Activated effector memory CD4-positive, alpha-beta T cell treated with anti-CD3 and anti-CD28 coated beads, Interleukin-2, amount 50 U/mL, for 16 hours (primary cell): Measurements from ENCODE around the gene MDN1.
"Not testable (repeated sequence)": the region's sequence is repeated elsewhere in the genome, so short reads cannot be mapped to it uniquely, and the experiment has no call there.

Experiments
- DNase-seq: peaks from one replicate; pipeline ENCODE4 v3.0.0-alpha.2; 2020

MDN1 gene

GRCh38 chr6:89818977-89819335 lies 638 bp downstream of the MDN1 start:
- peak; percentile 65 for DNase-seq

DNA sequence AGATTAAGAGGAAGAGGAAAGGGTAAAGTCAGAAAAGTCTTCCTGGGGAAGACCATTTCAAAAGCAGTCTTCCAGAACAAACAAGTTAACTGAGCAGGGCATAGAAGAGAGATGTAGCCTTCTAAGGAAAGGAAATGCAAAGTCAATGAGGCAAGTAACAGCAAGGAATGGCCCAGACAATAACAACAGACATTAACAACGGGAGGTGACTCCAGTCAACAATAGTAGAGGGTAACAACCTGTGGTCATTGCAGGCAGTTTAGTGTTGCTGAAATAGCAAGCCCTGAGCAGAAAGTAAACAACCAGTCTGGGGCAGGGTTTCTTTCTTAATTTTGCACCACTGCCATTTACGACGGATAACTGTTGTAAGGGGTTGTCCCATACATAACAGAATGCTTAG lies 2.1 kb downstream of the MDN1 start:
- DNase-seq, result no peak

- not testable (repeated sequence) for DNase-seq
Observed at GRCh38 chr6:89813422-89813821, 6.2 kb downstream of the MDN1 start.

- no peak for DNase-seq
Observed at GRCh38 chr6:89807581-89807980, 12.0 kb downstream of the MDN1 start.

DNA sequence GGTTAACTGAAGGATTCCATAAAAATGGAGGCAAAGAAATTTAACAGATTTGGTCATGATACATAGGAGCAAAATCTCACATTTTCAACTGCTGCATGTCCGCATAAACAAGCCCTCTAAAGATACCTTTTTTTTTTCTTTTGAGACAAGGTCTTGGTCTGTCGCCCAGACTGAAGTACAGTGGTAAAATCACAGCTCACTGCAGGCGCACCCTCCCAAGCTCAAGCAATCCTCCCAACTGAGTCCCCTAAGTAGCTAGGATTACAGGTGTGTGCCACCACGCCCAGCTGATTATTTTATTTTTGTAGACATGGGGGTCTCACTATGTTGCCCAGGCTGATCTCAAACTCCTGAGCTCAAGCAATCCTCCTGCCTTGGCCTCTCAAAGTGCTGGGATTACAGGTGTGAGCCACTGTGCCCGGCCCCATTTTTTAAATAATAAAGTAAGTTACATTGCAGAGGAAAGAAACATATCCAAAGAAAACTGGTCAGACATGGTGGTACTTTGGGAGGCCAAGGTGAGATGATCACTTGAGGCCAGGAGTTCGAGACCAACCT lies 13.7 kb downstream of the MDN1 start:
- no peak for DNase-seq

GRCh38 chr6:89803271-89803670 lies 16.3 kb downstream of the MDN1 start:
- DNase-seq, result no peak

DNA sequence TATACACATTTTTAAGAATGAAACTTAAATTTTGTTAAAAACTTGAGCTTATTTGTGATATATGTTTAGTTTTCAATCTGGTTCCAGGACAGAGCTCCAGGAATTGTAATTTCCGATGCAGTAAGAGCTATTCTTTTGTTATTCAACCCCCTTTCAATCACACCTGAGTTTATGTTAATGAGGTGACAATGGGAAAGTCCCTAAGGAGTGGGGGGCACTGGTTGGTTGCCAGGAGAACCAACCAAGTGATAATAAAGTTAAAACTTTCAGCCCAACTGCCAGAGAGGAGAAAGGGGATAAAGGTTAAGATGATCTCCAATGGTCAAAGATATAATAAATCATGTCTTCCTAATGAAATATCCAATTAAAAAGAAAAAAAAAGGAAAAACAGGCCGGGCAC lies 19.8 kb downstream of the MDN1 start:
- DNase-seq, result no peak

- DNase-seq, result no peak
Observed at GRCh38 chr6:89799096-89799495, 20.5 kb downstream of the MDN1 start.

GRCh38 chr6:89797317-89797716 lies 22.3 kb downstream of the MDN1 start:
- no peak for DNase-seq

DNA sequence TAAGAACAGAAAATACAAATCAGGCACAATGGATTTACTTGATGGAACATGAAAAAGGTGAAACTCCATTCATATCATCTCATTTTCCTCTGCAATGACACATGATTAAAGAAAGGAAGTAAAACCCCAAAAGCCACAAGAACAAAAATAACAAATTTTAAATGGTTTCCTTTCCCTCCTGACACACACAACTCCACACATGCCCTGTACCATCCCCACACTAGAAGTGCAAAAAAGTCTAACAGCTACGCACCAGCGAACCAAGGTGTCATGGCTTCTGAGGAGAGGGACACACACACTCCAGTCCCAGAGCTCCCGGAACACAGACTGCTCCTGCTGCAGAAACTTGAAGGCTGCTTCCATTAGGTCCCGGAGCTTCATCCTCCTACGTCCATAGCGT lies 25.3 kb downstream of the MDN1 start:
- DNase-seq, result no peak

DNA sequence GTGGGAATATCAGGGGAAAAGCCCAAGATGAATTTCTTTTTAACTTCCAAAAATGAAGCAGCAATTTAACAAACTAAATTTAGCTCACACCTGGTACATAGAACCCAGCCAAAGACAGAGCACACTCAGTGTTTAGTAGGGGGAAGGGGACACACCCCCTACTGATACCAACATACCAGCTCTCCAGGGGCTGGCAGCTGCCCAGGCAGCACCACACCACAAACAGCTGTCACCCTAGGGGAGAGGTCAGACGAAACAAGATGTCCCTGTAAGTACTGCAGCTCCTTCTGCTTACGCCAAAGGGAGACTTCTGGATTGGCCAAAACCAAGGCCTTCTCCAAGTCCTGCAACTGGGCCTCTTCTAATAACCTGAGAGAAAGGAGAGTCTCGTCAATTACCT lies 26.0 kb downstream of the MDN1 start:
- no peak for DNase-seq

DNA sequence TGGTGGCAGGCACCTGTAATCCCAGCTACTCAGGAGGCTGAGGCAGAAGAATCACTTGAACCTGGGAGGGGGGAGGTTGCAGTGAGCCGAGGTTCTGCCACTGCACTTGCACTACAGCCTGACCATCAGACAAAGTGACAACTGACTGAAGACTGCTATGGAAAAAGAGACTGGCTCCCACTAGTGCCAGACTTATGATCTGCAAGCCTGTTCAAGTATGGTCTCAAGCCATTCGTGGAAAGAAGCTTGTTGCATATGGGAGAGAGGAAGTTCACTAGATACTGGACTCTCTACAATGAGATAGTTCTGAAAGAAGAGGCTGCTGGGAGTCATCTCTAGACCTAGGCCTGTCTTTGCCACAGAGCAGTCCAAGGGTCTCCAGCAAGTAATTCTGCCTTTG lies 26.7 kb downstream of the MDN1 start:
- no peak for DNase-seq

DNA sequence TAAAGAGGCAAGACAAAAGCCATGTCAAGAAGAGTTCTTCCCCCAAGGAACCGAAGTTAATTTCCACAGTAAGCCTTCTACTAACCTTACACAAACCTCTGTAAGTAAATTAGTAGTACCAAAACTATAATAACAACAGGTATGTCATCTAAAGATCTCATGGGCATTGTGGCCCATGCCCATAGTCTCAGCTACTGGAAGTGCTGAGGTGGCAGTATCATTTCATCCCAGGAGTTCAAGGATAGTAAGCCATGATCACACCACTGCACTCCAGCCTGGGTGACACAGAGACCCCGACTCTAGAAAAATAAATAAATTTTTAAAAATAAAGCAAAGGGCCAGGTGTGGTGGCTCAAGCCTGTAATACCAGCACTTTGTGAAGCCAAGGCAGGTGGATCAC lies 29.2 kb downstream of the MDN1 start:
- DNase-seq, result no peak

GRCh38 chr6:89789980-89790379 lies 29.6 kb downstream of the MDN1 start:
- no peak for DNase-seq

DNA sequence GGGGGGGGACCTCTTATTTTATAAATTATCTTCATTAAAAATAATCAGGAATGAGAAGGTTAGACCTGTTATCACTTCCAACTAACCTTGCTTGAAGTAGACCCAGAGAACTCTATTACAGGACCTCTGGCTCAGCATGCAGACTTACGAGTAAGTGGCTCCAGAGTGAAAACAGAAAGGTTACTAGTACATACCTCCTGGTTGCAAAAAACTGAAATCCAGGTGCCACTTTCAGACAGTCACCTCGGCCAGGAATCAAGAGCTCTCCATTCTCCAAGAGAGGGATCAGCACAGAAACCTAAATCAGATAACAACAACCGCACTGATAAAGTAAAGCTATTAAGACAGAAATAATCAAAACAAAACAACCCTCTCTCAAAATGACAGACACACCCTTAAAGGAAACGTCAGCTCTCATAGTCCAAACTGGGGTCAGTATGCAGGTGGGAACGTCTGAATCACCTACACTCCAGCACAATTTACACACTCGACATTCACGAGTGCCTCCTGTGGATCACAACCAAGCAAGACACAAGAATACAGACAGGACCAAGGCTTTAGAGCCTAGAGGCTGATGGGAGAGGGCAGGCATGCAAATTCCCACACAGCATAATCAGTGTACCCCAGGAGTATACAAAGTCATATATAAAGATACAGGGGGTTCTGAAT lies 31.8 kb downstream of the MDN1 start:
- no peak for DNase-seq

- no peak for DNase-seq
Observed at GRCh38 chr6:89786970-89787369, 32.6 kb downstream of the MDN1 start.

- DNase-seq, result no peak
Observed at GRCh38 chr6:89784838-89785237, 34.8 kb downstream of the MDN1 start.

GRCh38 chr6:89783293-89783692 lies 36.3 kb downstream of the MDN1 start:
- not testable (repeated sequence) for DNase-seq

DNA sequence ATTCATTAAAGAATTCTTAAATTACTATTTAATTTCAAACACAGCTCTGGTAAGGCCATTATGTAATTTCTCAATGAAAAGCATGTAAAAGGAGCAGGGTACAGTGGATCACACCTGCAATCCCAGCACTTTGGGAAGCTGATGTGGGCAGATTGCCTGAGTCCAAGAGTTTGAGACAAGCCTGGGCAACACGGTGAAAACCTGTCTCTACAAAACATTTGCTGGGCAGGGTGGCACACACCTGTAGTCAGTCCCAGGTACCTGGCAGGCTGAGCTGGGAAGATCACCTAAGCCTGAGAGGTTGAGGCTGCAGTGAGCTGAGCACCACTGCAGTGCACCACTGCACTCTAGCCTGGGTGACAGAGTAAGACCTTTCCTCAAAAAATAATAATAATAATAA lies 37.4 kb downstream of the MDN1 start:
- DNase-seq, result no peak

GRCh38 chr6:89781070-89782034 lies 38.2 kb downstream of the MDN1 start:
- no peak for DNase-seq

GRCh38 chr6:89777455-89777854 lies 42.1 kb downstream of the MDN1 start:
- no peak for DNase-seq

- DNase-seq, result no peak
Observed at GRCh38 chr6:89776583-89777233, 42.9 kb downstream of the MDN1 start.

GRCh38 chr6:89775150-89775549 lies 44.4 kb downstream of the MDN1 start:
- no peak for DNase-seq

- no peak for DNase-seq
Observed at GRCh38 chr6:89769572-89769971, 50.0 kb downstream of the MDN1 start.
